ENCODE data around the gene ISX.

DNA sequence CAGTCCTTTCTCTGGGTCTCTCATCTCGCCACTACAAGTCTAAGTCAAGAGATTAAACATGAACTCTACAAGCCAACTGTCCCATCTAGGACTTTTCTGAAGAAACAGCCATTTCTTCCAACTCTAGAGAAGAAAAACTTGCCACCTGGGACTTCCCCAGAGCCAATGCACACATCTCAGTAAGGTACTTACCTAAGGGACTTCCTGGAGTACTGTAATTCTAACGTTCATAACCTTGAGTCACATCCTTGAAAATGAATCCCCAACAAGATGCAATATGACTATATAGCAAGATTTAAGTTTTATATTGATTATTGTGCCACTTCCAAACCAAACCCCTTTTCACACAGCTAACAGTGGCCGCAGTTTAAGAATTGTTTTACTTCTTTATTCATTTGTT, 11.9 kb upstream of the ISX start:
- TF ChIP-seq CBX2 (IDR thresholded peaks at IDR 0.05; ENCODE audit: insufficient read depth, low read length, poor library complexity, severe bottlenecking) = no peak
- no peak for TF ChIP-seq MAZ (CRISPR knock-in tag; conservative IDR thresholded peaks at IDR 0.05 in 1 of 2, IDR thresholded peaks at IDR 0.05 in 1 of 2)
- TF ChIP-seq, protein P1, sequence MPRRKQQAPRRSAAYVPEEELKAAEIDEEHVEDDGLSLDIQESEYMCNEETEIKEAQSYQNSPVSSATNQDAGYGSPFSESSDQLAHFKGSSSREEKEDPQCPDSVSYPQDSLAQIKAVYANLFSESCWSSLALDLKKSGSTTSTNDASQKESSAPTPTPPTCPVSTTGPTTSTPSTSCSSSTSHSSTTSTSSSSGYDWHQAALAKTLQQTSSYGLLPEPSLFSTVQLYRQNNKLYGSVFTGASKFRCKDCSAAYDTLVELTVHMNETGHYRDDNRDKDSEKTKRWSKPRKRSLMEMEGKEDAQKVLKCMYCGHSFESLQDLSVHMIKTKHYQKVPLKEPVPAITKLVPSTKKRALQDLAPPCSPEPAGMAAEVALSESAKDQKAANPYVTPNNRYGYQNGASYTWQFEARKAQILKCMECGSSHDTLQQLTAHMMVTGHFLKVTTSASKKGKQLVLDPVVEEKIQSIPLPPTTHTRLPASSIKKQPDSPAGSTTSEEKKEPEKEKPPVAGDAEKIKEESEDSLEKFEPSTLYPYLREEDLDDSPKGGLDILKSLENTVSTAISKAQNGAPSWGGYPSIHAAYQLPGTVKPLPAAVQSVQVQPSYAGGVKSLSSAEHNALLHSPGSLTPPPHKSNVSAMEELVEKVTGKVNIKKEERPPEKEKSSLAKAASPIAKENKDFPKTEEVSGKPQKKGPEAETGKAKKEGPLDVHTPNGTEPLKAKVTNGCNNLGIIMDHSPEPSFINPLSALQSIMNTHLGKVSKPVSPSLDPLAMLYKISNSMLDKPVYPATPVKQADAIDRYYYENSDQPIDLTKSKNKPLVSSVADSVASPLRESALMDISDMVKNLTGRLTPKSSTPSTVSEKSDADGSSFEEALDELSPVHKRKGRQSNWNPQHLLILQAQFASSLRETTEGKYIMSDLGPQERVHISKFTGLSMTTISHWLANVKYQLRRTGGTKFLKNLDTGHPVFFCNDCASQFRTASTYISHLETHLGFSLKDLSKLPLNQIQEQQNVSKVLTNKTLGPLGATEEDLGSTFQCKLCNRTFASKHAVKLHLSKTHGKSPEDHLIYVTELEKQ (CRISPR knock-in tag; IDR thresholded peaks at IDR 0.05) = no peak
- TF ChIP-seq, protein P2, sequence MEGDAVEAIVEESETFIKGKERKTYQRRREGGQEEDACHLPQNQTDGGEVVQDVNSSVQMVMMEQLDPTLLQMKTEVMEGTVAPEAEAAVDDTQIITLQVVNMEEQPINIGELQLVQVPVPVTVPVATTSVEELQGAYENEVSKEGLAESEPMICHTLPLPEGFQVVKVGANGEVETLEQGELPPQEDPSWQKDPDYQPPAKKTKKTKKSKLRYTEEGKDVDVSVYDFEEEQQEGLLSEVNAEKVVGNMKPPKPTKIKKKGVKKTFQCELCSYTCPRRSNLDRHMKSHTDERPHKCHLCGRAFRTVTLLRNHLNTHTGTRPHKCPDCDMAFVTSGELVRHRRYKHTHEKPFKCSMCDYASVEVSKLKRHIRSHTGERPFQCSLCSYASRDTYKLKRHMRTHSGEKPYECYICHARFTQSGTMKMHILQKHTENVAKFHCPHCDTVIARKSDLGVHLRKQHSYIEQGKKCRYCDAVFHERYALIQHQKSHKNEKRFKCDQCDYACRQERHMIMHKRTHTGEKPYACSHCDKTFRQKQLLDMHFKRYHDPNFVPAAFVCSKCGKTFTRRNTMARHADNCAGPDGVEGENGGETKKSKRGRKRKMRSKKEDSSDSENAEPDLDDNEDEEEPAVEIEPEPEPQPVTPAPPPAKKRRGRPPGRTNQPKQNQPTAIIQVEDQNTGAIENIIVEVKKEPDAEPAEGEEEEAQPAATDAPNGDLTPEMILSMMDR (IDR thresholded peaks at IDR 0.05 in 2 of 3, conservative IDR thresholded peaks at IDR 0.05 in 1 of 3; ENCODE audit: insufficient read depth in 2 of 3, low read depth in 1 of 3, low read length in 3 of 3) = no peak
- no peak for TF ChIP-seq ZNF561 (CRISPR knock-in tag; conservative IDR thresholded peaks at IDR 0.05)
- no peak for TF ChIP-seq FOXK2 (conservative IDR thresholded peaks at IDR 0.05 in 1 of 2, IDR thresholded peaks at IDR 0.05 in 1 of 2; ENCODE audit: low read depth in 2 of 2)
- TF ChIP-seq MAFK (IDR thresholded peaks at IDR 0.05; ENCODE audit: low read length) = no peak
- TF ChIP-seq, protein P3, sequence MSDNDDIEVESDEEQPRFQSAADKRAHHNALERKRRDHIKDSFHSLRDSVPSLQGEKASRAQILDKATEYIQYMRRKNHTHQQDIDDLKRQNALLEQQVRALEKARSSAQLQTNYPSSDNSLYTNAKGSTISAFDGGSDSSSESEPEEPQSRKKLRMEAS (CRISPR knock-in tag; IDR thresholded peaks at IDR 0.05) = no peak
- TF ChIP-seq, protein P4, sequence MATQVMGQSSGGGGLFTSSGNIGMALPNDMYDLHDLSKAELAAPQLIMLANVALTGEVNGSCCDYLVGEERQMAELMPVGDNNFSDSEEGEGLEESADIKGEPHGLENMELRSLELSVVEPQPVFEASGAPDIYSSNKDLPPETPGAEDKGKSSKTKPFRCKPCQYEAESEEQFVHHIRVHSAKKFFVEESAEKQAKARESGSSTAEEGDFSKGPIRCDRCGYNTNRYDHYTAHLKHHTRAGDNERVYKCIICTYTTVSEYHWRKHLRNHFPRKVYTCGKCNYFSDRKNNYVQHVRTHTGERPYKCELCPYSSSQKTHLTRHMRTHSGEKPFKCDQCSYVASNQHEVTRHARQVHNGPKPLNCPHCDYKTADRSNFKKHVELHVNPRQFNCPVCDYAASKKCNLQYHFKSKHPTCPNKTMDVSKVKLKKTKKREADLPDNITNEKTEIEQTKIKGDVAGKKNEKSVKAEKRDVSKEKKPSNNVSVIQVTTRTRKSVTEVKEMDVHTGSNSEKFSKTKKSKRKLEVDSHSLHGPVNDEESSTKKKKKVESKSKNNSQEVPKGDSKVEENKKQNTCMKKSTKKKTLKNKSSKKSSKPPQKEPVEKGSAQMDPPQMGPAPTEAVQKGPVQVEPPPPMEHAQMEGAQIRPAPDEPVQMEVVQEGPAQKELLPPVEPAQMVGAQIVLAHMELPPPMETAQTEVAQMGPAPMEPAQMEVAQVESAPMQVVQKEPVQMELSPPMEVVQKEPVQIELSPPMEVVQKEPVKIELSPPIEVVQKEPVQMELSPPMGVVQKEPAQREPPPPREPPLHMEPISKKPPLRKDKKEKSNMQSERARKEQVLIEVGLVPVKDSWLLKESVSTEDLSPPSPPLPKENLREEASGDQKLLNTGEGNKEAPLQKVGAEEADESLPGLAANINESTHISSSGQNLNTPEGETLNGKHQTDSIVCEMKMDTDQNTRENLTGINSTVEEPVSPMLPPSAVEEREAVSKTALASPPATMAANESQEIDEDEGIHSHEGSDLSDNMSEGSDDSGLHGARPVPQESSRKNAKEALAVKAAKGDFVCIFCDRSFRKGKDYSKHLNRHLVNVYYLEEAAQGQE (IDR thresholded peaks at IDR 0.05; ENCODE audit: borderline replicate concordance) = no peak
- TF ChIP-seq, protein P4 (CRISPR knock-in tag; IDR thresholded peaks at IDR 0.05; ENCODE audit: low read depth) = no peak
- no peak for TF ChIP-seq SPI1 (IDR thresholded peaks at IDR 0.05; ENCODE audit: borderline replicate concordance, low read depth, low read length)
